ENCODE results near the gene HAVCR2. TPM values are rescaled to one million over a fixed set of nuclear protein-coding genes. Genes with fewer than 3 reads are reported as not detected.

HAVCR2 gene
- total and polyA plus RNA-seq, 2 experiments from 2014 or later: 0.49 TPM; not detected in 1

DNA sequence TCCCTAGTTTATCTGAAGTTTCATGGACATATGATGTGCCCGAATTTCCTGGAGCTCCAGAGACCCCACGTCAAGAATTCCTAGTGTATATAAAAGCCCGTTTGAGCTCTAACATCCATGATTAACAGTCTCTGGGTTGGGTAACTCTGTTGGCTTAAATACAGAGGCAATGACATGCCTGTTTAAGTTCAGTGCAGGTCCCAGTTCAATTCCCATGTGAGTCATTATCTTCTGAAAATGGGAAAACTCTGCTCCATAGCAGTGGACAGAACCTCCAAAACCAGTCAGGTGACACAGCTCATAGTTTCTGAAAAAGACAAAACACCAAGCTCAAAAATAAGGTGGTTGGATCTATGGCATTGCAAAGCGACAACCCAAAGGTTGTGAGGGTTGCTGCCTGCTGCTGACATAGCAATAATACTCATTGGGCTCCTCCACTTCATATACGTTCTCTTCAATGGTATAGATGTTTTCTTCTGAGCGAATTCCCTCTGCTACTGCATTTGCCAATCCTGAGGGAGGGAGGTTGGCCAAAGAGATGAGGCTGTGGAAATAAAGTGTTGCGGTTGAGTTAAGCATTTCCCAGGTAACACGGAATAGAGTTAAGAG lies 22.0 kb downstream of the HAVCR2 start:
- H3K9me3 Mint-ChIP-seq: no peaks in the 10 kb centered on the region
- Histone ChIP-seq H2AFZ (no peak overlapping the region), H3K27ac (ENCODE audit: low read depth) (no peak overlapping the region), H3K4me1 (ENCODE audit: insufficient read depth) (no peaks in the 10 kb centered on the region), H4K20me1 (replicated peaks; ENCODE audit: insufficient read depth) (no peaks in the 10 kb centered on the region), H3K4me2 (no peak overlapping the region), H3K36me3 (ENCODE audit: insufficient read depth) (no peaks in the 10 kb centered on the region), H3K27me3 (ENCODE audit: insufficient read depth) (no peaks in the 10 kb centered on the region), H3K9me2 (ENCODE audit: insufficient read depth) (no peaks in the 10 kb centered on the region), H3F3A (replicated peaks; ENCODE audit: low read depth) (no peaks in the 10 kb centered on the region), H3K79me2 (replicated peaks; ENCODE audit: insufficient read depth) (no peaks in the 10 kb centered on the region), H3K4me3 (no peak overlapping the region)
- ATAC-seq (no peak), DNase-seq (ENCODE audit: low spot score) (no peak)
- TF ChIP-seq EZH2phosphoT487 (IDR thresholded peaks at IDR 0.05; ENCODE audit: unreplicated experiment): no peak
- no peak for TF ChIP-seq STAT1 (IDR thresholded peaks at IDR 0.05; ENCODE audit: unreplicated experiment)
- TF ChIP-seq EZH2 (IDR thresholded peaks at IDR 0.05; ENCODE audit: low read depth, unreplicated experiment): no peak
- no peak for TF ChIP-seq CREB1 (CRISPR knock-in tag; IDR thresholded peaks at IDR 0.05; ENCODE audit: low read depth)
- TF ChIP-seq, protein P1, sequence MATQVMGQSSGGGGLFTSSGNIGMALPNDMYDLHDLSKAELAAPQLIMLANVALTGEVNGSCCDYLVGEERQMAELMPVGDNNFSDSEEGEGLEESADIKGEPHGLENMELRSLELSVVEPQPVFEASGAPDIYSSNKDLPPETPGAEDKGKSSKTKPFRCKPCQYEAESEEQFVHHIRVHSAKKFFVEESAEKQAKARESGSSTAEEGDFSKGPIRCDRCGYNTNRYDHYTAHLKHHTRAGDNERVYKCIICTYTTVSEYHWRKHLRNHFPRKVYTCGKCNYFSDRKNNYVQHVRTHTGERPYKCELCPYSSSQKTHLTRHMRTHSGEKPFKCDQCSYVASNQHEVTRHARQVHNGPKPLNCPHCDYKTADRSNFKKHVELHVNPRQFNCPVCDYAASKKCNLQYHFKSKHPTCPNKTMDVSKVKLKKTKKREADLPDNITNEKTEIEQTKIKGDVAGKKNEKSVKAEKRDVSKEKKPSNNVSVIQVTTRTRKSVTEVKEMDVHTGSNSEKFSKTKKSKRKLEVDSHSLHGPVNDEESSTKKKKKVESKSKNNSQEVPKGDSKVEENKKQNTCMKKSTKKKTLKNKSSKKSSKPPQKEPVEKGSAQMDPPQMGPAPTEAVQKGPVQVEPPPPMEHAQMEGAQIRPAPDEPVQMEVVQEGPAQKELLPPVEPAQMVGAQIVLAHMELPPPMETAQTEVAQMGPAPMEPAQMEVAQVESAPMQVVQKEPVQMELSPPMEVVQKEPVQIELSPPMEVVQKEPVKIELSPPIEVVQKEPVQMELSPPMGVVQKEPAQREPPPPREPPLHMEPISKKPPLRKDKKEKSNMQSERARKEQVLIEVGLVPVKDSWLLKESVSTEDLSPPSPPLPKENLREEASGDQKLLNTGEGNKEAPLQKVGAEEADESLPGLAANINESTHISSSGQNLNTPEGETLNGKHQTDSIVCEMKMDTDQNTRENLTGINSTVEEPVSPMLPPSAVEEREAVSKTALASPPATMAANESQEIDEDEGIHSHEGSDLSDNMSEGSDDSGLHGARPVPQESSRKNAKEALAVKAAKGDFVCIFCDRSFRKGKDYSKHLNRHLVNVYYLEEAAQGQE (IDR thresholded peaks at IDR 0.05; ENCODE audit: unreplicated experiment): no peak
- no peak for TF ChIP-seq ZNF114 (CRISPR knock-in tag; IDR thresholded peaks at IDR 0.05)
- TF ChIP-seq, protein P2, sequence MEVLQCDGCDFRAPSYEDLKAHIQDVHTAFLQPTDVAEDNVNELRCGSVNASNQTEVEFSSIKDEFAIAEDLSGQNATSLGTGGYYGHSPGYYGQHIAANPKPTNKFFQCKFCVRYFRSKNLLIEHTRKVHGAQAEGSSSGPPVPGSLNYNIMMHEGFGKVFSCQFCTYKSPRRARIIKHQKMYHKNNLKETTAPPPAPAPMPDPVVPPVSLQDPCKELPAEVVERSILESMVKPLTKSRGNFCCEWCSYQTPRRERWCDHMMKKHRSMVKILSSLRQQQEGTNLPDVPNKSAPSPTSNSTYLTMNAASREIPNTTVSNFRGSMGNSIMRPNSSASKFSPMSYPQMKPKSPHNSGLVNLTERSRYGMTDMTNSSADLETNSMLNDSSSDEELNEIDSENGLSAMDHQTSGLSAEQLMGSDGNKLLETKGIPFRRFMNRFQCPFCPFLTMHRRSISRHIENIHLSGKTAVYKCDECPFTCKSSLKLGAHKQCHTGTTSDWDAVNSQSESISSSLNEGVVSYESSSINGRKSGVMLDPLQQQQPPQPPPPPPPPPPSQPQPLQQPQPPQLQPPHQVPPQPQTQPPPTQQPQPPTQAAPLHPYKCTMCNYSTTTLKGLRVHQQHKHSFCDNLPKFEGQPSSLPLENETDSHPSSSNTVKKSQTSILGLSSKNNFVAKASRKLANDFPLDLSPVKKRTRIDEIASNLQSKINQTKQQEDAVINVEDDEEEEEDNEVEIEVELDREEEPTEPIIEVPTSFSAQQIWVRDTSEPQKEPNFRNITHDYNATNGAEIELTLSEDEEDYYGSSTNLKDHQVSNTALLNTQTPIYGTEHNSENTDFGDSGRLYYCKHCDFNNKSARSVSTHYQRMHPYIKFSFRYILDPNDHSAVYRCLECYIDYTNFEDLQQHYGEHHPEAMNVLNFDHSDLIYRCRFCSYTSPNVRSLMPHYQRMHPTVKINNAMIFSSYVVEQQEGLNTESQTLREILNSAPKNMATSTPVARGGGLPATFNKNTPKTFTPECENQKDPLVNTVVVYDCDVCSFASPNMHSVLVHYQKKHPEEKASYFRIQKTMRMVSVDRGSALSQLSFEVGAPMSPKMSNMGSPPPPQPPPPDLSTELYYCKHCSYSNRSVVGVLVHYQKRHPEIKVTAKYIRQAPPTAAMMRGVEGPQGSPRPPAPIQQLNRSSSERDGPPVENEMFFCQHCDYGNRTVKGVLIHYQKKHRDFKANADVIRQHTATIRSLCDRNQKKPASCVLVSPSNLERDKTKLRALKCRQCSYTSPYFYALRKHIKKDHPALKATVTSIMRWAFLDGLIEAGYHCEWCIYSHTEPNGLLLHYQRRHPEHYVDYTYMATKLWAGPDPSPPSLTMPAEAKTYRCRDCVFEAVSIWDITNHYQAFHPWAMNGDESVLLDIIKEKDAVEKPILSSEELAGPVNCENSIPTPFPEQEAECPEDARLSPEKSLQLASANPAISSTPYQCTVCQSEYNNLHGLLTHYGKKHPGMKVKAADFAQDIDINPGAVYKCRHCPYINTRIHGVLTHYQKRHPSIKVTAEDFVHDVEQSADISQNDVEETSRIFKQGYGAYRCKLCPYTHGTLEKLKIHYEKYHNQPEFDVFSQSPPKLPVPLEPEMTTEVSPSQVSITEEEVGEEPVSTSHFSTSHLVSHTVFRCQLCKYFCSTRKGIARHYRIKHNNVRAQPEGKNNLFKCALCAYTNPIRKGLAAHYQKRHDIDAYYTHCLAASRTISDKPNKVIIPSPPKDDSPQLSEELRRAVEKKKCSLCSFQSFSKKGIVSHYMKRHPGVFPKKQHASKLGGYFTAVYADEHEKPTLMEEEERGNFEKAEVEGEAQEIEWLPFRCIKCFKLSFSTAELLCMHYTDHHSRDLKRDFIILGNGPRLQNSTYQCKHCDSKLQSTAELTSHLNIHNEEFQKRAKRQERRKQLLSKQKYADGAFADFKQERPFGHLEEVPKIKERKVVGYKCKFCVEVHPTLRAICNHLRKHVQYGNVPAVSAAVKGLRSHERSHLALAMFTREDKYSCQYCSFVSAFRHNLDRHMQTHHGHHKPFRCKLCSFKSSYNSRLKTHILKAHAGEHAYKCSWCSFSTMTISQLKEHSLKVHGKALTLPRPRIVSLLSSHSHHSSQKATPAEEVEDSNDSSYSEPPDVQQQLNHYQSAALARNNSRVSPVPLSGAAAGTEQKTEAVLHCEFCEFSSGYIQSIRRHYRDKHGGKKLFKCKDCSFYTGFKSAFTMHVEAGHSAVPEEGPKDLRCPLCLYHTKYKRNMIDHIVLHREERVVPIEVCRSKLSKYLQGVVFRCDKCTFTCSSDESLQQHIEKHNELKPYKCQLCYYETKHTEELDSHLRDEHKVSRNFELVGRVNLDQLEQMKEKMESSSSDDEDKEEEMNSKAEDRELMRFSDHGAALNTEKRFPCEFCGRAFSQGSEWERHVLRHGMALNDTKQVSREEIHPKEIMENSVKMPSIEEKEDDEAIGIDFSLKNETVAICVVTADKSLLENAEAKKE (CRISPR knock-in tag; IDR thresholded peaks at IDR 0.05): no peak
- H3K27me3 Mint-ChIP-seq (ENCODE audit: insufficient read depth, low read depth, poor library complexity): no peaks in the 10 kb centered on the region
- H3K27ac Mint-ChIP-seq: no peak overlapping the region
- H3K4me3 Mint-ChIP-seq: no peak overlapping the region
- no peaks in the 10 kb centered on the region for H3K36me3 Mint-ChIP-seq (ENCODE audit: low read depth)
- H3K4me1 Mint-ChIP-seq: no peaks in the 10 kb centered on the region

All from GM23338 (cell line).